ENCODE data around the gene RNF183.

RNF183 gene, protein sequence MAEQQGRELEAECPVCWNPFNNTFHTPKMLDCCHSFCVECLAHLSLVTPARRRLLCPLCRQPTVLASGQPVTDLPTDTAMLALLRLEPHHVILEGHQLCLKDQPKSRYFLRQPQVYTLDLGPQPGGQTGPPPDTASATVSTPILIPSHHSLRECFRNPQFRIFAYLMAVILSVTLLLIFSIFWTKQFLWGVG

DNA sequence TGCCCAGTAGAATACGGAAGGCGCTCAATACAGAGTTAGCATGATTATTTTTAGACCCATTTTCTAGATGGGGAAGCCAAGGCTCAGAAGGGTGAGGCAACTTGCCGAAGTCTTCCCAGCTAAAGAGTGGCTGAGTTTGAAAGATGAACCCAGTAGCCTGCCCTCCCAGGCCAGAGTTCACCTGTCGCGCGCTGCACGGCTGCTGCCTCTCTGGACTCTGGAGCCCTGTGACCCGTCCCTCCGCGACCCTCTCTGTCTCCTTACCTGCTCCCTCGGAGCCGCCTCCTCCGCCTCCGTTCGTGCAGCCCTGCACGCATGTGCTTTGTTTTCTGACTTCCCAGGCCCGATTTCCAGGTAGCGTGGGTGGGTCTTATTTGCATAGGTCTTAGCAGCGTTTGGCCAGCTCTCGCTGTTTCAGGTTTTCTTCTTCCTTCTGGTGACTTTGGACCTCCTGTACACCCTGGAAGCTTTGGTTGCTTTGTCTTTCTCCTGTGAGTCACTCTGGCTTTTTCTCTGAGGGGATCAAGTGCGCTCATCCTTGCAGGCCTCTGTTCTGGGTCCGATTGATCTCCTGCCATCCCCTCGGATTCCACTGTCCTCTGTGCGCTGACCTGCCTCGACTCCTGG lies at the start of gene RNF183:
Gene RNF183, minus strand, starts transcription at position 585 of the 627 bp plus-strand sequence. CDS start 5,192 bp downstream, outside the sequence.
- no peak for DNase-seq

GRCh38 chr9:113352411-113352810 lies 49.2 kb upstream of the RNF183 start:
- no peak for DNase-seq

DNA sequence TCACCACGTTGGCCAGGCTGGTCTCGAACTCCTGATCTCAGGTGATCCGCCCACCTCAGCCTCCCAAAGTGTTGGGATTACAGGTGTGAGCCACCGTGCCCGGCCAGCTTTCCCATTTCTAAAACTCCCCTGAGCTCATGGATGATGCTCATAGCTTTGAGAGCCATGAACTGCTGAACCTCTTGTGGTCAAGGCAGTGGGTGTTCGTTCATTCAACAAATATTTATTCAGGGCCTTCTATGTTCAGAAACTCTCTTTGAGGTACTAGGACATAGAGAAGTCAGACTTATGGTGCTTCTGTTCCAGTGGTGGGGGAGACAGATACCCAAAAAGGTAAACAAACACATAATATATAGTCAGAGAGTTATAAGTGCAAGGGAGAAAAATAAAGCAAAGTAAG lies 48.8 kb upstream of the RNF183 start:
- no peak for DNase-seq

- no peak for DNase-seq
These were observed 47.8 kb upstream of the RNF183 start for GRCh38 chr9:113350937-113351336.

- DNase-seq = no peak
These were observed 47.0 kb upstream of the RNF183 start for GRCh38 chr9:113350107-113350661.

- DNase-seq = no peak
These were observed 46.4 kb upstream of the RNF183 start, which contains the start of gene BSPRY for GRCh38 chr9:113349445-113350094. Gene BSPRY, plus strand, starts transcription at chr9:113349541. Its CDS starts 39 bp downstream, at chr9:113349580.

DNA sequence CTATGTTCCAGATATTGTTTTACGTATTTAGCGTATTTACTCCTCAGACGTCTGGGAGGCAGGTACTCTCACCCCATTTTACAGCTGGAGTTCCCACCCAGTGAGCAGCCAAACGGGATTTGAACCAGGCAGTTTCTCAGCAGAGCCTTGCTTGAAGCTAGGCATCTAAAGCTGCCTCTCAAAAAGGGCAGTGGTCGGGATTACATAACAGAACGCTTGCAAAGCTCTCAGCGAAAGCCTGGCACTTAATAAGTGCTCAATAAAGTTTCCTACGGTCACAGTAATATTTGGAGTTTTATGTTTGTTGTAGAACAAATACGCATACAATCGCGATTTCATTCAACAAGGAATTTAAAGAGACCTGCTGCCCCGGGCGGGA lies 45.9 kb upstream of the RNF183 start:
- DNase-seq = no peak

GRCh38 chr9:113348437-113348836 lies 45.3 kb upstream of the RNF183 start:
- DNase-seq = no peak

DNA sequence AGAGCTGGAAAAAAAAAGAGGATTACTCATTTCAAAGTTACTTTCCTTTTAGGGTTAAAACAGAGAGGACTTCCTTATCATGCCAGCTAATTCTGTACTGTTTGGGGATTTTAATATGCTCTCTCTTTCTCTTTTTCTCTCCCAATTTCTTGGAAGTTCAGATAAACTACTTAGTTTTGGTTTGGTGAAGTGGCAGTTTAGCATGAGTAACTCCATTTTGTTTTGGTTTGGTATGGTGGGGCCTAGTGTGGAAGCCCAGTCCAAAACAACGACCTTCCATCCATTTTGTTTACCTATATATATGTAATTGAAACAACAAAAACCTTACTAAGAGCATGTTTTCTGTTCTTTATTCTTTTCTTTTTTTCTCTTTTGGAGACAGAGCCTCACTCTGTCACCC lies 42.5 kb upstream of the RNF183 start:
- no peak for DNase-seq

DNA sequence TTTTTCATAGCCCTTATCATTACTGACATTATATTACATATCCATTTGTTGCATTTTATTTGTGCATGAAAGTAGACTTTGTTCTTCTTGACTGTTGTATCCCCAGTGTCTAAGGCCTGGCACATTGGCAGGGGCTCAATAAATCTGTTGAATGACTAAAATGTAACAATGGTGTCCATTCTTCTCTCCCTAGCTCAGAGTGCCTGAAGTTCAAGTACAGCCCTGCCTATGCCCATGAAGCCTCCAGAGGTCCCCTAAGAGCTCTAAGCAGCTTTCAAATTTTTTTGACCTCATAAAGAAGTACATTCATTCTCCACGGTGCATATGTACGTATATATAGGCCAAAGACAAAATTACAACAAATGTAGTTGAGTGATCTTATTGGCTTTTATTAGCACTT lies 42.0 kb upstream of the RNF183 start:
- DNase-seq = no peak

- peak; percentile 87 for DNase-seq
These were observed 40.6 kb upstream of the RNF183 start for GRCh38 chr9:113343732-113344231.

DNA sequence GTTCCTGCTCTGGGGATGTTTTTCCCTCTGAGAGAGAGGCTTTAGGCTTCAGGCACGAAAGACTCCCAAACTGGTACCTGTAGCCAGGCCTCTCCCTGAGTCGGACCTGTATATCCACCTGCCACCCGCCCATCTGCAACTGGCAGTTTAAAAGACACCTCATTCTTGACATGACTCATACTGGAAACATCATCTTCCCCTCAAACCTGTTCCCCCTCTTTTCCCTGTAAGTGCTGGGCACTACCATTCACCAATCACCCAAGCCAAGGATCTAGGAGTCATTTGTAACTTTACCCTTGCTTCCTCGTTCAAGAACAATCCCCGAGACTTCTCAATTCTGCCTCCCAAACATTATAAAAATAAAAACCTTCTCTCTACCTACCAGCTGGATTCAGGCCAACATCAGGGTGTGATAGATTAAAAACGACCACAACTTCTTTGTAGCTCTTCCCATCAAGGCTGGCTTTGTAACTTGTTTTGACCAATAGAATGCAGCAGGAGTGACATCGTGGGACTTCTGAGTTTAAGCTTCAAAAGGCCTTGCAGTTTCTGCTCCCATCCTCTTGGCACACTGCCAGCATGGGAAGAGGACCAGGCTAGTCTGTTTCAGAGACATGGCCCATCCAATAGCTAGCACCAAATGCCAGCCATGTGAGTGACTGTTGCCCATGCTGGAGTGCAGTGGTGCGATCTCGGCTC lies 38.7 kb upstream of the RNF183 start:
- DNase-seq = no peak

DNA sequence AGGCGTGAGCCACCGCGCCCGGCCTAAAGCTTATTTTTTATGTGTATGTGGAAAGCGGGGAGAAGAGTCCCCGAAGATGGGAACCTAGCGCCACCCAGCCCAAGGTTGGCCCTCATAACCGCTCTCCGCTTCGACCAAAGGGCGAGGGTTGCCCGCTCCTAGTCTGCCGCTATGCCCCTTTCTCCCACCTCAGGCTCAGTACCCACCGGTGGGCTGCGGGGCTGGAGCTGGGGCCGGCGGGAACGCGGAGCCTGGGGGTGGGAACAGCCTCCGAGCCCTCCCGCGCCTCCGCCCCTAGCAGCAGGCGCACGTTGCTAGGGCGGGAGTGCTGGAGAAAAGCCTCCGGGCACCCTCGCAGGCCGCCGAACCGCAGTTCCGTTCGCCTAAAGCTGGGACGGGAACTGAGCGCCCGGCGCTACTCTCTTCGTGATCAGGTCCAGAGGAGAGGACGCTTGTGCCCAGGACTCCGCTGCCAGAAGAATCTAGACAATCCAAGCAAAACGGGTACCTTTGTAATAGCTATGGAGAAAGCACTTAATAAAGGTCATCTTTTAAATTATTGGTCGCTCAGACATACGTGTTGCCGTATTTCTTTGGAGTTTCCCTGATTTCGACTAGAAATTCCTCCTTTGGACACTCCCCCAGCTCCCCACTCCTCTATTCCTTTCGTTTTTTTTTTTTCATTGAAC lies 37.0 kb upstream of the RNF183 start, which contains the start of gene WDR31:
Gene WDR31, minus strand, starts transcription at position 265 of the 689 bp plus-strand sequence. CDS start 8,253 bp downstream, outside the sequence.
- peak; percentile 93 for DNase-seq

GRCh38 chr9:113337714-113338113 lies 34.5 kb upstream of the RNF183 start:
- no peak for DNase-seq

GRCh38 chr9:113331780-113332179 lies 28.6 kb upstream of the RNF183 start:
- DNase-seq = no peak

- no peak for DNase-seq
These were observed 25.0 kb upstream of the RNF183 start for GRCh38 chr9:113328045-113328782.

DNA sequence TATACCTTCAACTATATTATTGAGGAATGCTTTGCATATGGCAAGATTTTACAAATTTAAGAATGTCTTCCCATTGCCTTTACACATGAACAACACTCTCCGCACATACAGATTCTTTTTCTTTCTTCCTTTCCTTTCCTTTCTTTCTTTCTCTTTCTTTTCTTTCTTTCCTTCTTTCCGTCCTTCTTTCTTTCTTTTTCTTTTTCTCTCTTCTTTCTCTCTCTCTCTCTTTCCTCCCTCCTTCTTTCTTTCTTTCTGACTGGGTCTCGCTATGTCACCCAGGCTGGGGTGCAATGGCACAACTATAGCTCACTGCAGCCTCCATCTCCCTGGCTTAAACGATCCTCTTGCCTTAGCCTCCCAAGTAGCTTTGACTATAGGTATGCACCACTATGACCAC lies 23.1 kb upstream of the RNF183 start:
- DNase-seq = no peak

DNA sequence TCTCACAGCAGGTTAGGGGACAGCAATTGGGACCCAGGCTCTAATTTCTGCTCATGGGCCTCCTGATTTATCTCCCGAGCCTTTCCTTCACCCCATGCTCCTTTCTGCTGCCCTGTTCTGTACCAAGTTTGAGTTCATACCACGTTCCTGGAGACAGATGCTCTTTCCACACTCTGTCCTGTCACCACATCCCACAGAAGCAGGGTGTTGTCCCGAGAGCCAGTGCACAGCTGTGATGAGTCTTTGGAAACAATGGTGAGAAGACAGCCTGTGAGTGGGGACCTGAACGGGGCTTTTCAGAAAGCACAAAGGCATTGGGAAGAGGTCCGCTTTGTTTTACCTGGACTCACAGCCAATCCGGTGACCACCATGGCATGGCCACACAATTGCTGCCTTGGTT lies 19.5 kb upstream of the RNF183 start:
- no peak for DNase-seq

GRCh38 chr9:113320051-113320450 lies 16.9 kb upstream of the RNF183 start:
- no peak for DNase-seq

DNA sequence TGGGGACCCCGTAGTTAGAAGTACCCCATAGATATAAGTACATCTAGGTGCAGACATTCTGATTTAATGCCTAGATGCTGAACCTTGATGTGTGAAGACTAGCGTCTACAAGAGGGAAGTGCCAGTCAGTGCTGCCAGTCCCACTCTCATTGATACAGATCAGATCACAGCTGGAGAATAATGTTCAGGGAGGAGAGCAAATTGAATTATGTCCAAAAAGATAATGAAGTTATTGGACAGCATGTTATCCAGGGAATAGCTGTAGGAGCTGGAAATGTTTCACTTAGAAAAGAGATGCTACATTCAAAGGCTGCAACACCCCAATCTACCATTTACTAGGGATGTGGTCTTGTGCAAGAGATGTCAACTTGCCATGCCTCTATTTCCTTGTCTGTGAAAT lies 15.9 kb upstream of the RNF183 start:
- DNase-seq = no peak

DNA sequence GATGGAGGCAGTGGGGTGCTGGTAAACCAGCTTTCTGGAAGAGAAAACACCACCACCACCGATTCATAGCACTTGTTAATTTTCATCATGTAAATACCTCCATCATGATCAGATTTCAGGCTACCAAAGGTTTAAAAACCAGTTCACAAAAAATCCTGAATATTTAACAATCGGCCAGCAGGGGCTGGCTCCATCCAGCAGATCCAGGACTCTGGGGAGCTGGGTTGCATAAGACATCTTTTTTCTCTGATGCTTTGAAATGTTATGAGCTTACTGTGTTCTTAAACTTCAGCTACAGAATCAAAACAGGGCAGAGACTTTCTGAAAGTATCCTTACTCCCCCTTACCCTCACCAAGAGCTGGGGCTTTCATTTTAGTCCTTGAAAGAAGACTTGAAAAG lies 14.6 kb upstream of the RNF183 start:
- no peak for DNase-seq

DNA sequence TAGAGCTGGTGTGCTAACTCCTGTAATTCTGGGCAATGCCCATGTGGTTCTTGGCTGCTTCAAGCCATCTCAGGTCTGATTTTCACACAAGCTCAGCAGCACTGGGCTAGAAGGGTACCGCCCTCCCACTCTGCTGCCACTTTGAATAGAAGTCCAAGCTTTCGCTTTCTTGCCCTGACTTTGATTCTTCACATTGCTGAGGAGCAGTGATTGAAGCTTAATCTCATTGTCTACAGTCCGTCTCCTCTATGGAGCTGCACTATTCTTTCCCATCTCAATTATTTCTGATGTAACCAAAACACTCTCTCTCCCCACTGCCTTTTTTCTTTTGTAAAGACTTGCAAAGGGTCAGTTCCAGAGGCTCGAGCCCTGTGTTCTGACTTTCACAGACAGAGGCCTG lies 12.9 kb upstream of the RNF183 start:
- no peak for DNase-seq
